AG08395 (cell line): ENCODE results near the gene BCR.

ENCODE experiments used
- DNase-seq: peaks from one replicate; pipeline ENCODE4 v3.0.0; 2012; ENCODE audit warnings: mixed read lengths, low spot score

BCR gene

DNA sequence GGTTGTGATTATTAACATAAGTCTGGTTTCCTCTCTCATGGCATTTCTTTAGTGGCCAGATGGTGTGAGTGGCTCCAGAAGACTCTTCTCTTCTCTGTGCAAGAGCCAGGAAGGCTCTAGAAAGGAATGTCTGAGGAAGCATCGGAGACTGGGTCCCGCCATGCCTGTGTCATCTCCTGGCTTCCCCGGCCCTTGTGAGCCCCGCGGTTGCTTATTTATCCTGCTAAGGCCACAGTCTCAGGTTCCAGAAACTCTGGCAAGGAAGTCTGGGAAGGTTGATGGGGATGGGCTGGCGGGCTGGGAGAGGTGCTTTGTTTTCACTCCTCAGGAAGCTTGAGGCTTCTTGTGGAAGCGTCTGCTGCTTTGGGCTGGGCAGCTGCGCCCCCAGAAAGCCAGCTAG is 18.9 kb downstream of the BCR start:
- DNase-seq = no peak

DNA sequence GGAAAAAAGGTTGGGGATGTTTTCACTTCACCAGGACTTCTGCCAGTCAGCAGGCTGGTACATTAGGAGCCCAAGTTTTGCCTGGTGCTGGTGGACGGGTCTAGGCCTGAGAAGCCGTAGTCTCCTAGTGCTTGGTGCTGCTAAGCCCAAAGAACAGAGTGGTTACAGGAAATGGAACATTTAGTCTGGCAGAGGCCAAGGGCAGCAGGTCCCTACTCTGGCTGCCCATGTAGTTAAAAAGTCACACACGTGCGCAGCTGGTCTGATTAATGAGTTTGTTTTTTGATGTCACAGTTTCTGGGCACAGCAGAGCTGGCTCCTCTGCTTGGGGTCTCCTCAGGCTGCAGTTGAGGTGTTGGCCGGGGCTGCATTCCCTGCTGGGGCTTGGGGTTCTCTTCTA is 20.6 kb downstream of the BCR start:
- DNase-seq = no peak

DNA sequence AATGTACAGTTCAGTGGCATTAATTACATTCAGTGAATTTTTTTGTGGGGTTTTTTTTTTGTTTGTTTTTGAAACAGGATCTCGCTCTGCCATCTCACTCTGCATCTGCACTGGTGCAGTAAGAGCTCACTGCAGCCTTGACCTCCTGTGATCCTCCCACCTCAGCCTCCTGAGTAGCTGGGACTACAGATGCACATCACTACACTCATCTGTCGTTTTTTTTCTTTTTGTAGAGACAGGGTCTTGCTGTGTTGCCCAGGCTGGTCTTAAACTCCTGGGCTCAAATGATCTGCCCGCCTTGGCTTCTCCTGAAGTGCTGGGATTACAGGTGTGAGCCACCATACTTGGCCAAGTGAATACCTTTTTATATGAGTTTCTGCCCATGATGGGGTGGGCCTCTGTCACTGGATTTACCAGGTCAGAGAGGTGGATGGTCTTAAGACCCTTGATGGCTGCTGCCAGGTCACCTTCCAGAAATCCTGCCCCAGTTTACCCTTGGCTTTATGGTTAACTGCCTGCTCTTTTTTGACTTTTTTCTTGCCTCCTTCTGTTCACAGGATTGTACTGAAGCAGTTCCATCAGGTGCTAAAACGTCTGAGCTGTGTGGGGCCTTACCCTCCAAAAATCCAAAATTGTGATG is 22.6 kb downstream of the BCR start:
- no peak for DNase-seq

DNA sequence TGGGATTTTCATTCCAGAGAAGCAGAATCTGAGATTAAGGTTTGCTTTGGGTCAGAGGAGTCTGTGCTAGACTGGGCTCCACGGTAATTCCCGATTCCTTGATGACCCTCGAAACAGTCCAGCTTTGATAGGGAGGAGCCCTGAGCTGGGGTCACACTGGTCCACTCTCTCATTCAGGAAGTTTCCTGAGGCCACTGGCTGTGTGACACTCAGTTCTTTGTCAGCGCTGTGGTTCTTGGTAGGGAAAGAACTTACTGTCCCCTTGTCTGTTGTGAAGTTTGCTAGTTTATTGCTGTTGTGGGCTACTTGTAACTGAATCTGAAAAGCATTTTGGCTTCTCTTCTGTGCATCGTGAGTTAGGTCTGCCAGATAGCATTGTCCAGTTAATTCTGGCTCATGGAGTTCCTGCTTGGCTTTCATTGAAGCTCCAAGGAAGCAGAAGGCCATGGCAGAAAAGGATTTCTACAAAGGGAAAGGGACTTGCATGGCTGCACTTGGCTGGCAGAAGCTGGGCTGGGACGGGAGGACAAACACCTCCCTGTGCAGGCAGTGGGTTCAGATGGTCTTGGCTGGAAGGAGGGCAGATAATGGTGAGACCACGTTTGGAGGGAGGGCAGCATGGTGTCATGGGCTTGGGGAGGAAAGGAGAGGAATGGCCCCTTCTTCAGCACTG is 23.3 kb downstream of the BCR start:
- no peak for DNase-seq

DNA sequence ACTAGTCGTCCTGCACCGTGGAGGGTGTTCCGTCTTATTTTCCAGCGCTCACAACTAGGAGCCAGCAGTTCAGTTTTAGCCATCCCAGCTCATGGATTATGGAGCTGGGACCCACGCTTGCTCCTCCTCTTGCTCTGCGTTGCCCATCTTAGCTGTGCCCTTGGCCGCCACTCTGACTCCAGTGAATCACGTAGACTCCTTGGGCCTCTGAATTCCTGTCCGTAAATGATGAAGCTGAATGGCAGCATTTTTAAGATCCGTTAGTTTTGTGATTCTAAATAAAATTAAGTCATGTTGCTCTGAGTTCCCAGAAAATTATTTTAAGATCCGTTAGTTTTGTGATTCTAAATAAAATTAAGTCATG is 23.8 kb downstream of the BCR start:
- DNase-seq = no peak

DNA sequence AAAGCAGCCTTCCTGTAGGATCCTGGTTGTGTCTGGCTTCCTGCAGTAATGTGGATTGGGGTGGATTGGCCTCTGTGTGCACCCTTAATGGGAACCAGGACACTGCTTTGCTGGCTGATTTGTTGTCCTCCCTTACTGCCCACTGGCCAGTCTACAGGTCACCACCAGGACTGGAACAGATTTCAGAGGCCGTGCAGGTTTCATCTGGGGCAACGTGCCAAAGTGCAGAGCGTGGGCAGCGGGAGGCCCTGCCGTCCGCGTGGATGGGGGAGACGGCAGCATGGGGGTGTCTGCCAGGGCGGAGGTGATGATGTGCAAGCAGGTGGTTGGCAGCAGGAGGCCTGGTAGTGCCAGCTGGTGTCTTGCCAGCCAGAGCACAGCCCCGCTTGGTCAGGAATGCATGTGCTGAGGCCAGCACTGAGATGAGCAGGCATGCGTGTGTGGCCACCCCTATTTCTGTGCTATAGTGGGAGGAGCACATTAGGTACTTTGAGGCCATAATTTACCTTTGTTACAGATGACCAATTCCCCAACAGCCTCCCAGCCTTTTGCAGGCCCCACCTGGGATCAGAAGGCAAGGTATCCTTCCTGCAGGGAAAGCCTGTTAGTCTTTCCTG is 24.3 kb downstream of the BCR start:
- no peak for DNase-seq

DNA sequence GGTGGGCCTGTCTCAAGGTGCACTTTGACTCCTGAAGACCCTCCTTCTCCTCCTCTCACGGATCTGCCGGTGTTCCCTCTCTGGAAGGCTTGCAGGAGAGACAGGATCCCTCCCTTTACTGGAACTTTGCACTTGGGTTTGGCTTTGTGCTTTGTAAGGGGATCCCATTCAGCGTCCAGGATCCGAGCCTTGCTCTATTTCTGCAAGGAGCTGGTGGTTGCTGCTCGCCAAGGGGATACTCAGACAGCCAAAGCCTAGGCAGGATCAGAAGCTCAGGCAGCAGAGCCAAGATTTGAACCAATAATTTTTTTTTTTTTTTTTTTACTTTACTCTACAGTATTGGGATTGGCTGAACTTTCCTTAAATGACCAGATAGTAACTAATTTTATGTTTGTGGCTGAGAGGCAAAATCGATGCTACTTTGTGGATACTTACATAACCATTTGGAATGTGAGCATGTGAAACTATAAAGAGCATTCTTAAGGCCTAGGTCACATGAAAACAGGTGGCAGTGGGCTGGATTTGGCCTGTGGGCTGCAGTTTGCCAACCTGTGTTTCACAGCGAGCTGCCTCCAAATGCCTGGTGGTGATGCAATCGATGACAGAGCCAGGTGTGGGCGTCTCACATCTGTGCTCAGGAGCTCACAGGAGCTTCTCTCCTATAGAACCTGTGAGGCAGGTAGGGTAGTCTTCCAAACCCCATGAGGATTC is 25.2 kb downstream of the BCR start:
- DNase-seq = no peak

DNA sequence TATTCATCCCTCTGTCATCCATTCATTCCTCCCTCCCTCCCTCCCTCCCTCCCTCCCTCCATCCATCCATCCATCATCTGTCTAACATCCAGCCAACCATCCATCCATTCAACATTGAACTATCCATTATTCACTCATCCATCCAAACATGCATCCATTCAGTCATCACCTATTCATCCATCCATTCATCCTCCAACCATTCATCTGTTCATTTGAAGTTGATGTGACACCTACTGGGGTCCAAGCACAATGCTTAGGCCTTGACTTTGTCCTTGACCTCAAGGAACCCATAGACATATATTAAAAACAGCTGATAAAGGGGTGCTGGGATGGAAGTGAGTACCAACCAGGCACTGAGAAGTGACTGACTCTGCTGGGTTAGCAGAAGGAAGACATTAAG is 26.6 kb downstream of the BCR start:
- DNase-seq = no peak

DNA sequence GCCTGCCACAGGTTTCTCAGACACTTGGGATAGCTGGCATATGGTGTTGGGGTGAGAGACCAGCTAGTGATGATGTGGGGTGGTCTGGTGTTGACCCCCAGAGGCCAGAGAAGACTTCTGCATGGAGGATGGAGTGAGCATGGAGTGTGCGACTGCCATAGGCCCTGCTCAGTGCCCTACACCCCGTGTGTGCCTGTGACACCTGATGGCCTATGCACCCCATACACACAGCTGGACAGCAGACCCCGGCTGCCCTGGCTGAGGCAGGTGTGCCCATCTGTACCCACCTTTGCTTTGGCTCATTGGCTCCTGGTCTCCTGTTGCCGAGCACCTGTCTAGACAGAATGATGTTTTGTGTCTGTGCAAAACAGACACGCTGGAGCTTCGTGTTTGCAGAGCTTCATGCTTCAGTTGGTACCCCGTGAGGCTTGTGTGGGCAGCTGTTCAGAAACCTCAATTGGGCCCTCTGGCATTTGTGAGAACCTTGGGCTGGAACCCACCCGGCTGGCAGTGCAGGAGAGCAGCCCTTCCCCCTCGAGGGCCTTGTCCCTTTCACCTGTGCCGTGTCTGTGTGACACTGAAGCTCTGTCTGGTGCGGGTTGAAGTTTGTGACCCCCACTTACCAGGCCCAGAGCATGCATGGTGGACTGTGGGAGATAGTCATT is 27.6 kb downstream of the BCR start:
- DNase-seq = no peak

DNA sequence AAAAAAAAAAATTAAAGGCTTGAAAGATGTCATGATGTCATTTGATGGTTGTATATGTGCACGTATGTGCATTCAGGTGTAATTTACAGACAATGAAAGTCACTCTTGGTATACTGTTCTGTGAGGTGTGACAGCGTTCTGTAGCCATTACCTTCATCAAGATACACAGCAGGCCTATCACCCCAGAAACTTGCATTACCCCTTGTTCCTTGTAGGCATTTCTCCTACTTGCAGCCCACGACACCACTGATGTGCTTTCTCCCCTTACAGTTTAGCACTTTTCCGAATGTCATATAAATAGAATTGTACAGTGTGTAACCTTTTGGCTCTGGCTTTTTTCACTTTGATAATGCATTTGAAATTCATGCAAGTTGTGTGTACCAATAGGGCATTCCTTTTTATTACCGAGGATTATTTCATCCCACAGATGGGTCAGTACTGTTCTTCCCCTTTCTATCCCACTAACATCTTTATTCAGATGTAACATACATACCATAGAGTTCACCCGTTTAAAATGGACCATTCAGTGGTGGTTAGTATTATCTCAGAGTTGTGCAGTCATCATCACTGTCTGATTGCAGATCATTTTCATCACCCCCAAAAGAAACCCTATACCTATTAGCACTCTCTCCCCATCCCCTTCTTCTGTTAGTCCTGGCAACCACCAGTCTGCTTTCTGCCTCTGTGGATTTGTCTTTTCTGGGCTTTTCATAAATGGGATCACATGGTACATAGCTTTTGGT is 30.3 kb downstream of the BCR start:
- no peak for DNase-seq

DNA sequence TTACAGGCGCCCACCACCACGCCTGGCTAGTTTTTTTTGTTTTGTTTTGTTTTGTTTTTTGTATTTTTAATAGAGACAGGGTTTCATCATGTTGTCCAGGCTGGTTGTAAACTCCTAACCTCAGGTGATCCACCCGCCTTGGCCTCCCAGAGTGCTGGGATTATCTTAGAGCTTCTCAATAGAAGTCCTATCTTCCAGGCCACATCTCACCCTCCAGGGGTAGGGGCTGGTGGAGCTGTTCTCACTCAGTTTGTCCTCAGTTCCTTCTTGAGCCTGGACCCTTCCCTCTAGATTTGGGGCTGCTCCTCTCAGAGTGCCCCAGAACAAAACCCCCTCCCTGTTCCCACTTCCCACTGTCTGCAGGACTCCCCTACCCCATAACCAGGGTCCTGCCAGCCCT is 31.3 kb downstream of the BCR start:
- no peak for DNase-seq

DNA sequence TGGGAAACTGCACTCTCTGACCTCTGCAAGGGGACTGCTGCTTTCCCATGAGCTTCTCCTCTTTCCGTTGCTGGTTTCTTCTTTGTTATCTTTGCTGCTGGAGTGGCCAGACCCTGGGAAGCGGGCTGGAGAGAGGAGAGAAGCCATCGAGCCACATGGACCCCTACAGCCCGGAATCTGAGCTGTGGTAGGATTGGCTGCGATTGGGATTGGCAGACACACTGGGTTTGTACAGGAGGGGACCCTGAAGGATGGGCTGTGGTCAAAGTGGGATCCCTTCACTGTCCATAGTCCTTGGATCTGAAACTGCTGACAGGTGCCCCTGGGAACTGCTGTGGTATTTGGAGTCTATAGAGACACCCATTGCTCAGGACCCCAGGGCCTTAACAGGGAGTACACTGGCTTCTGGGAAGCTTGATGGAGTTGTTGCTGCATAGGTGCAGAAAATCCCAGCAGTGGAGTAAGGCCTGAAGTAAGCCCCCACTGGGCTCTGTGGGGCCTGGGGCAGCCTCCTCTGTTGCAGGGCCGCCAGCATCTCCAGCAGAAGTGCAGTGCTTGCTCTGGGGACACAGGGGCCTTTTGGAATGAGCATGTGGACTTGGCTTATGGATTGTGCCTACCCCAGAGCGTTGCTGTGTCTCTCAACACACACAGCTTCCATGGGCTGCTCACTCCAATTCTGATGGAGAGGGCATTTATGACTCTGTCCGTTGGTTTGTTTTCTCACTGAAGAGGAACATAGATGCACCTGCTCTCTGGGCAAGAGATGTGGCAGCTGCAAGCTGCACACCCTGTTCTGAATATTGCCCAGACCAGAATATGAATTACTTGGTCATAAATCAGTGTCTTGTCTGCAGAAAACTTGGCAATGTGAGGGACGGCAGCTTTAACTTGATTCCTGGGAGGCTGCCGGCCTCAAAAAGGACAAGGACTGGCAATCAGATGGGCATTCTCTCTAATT is 32.0 kb downstream of the BCR start:
- DNase-seq = no peak

DNA sequence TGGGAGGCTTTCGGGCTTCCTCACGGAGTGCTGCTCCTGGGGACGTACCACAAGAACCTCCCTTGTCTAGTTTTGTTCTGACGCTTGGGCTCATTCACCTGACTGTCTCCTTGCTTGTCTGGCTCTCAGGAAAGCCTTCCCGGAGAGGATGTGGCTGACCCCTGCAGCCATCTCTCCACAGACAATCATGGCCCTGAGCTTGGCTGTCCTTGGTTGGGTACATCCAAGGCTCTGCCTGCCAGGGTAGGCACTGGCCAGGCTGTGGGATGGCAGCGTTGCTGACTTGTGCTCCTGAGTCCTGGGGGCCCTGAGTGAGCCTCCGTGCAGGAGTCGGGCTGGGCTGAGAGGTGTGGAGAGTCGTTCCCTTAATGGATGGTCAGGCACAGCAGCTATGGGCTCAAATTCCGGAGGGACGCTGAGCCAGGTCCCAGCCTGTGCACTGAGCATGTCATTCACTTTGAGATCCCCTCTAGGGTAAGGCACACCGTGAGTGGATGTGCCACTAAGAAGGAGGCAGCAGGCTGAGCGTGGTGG is 32.8 kb downstream of the BCR start:
- DNase-seq = no peak

DNA sequence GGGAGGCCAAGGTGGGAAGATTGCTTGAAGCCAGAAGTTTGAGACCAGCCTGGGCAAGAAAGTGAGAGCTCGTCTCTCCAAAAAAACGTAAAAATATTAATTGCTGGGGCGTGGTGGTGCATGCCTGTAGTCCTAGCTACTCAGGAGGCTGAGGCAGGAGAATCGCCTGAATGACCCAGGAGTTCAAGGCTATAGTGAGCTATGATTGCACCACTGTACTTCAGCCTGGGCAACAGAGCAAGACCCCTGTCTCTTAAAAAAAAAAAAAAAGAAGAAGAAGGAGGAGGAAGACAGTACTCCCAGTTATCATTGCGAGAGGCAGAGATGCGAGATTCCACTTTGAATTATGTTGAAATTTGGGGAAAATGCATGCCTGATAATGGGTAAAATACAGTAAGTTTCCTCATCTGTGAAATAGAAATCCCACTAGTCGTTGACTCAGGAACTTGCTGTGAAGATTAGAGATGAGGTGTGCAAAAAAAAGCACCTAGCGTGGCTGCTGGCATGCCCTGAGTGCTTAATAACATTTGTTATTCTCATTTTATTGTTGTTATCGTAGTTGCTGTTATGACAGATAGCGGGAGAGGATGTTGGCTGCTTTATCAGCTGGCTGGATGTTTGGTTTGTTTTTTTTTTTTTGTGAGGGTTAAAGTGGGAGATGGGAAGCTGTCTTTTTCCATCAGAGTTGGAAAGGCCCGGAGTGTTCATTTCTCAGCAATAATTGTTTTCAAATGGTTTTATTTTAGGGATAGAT is 33.4 kb downstream of the BCR start:
- DNase-seq = no peak

DNA sequence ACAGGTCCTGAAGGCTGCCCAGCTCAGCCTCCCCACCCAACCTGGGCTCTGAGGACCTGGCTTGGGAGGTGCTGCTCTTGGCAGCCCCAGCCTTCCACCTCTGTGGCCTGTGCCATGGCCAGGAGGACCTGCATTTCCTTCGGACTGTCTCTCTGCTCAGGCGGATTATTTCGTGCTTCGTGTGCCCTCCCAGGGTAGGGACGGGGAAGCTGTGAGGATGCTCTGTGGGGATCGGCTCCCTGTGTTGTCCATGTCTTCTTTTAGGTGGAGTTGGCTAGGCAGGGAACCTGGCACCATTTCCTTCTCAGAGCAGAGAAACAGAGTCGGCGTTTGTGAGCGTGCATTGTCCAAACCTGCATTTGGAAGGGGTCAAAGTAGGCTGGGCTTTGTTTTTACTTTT is 34.1 kb downstream of the BCR start:
- no peak for DNase-seq

DNA sequence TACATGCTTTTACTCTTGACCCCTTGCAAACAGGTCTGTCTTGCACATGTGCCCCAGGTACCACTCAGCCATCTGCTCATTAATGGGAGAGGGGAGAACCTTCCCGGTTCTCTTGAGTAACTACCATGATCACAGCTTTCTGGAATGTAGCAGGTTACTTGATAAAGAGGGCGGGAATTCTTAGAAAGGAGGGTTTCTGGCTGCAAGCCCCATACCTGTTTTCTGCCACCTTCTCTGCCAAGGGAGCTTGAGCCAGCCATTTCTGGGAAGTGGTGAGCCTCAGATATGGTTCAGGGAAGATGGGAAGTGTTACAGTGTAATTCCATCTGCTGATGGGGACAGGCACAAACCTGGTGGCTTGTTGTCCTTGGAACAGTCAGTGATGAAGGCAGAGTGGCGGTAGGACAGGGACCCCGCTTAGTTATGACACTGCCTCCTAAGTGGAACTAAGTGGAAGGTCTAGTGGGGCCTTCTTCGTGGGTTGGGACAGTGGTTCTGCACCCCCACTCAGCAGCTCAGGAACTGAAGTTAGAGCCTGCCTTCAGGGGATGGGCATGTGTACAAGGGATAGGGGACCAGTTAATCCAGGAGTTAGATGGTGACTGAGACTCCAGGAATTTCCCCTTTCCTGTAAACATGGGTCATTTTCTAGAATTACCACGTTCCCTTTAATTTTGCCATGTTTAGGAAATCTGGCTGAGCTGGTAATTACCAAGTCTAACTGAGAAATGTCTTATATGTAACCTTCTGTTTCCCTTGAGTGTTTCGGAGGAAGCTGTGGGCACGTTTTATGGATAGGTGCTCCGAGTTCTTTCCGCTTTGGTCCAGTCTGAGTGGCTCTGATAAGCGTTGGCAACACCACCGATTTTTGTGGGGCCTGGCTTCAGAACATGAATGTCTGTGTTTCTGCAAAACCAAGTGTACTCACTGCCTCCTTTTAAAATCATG is 35.3 kb downstream of the BCR start:
- peak; percentile 58 for DNase-seq

DNA sequence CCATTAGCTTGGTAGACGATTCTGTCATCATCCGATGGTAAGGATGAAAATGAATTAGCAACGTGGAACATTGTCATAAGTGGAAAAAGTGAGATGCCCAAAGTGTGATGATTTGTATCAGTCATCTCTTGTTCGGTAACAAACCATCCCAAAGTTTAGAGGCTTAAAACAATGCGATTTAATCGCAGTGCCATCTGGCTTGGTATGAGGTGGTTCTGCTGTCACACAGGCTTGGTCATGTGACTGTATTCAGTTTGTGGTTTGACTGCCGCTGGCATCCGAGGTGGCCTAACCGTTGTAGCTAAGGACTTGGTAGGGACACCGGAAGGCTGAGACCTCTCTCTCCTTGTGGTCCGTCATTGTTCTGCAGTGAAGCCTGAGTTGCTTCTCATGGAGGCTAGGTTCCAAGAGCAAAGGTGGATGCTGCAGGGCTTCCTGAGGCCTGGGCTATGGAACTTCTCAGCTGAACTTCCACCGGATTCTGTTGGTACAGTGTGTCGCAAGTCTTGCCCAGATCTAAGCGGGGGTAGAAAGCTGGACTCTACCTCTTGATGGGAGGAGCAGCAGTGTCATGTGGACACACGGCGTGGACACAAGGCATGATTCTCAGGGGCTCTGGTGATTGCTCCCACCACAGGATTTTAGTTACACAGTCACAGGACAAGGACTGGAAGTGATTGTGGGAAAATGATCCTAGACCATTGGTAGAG is 36.3 kb downstream of the BCR start:
- DNase-seq = no peak
